IMR-90 (cell line): Measurements from ENCODE around the gene NOD1. TPM values are rescaled to one million over a fixed set of nuclear protein-coding genes. Genes with fewer than 3 reads are reported as not detected.

ENCODE experiments used
- ATAC-seq: fragments of 200-7000 bp; cut with Tn5 transposase; 2 replicates; pipeline ENCODE4 v1.9.1; 2020; ENCODE audit warnings: low read depth, mild to moderate bottlenecking, moderate library complexity
- BruUV-seq: library from RNA; stranded (reverse); fragments of 400-500 nt; replicated peaks from 2 replicates; lab custom pipeline; 2021; lab: Mats Ljungman, UMichigan
- CTCF ChIA-PET: fragments of 300-600 bp; formaldehyde crosslinking; extraction: SDS; loops from one replicate; lab custom pipeline; 2021; ENCODE audit warnings: antibody characterized with exemption; lab: Yijun Ruan, JAX
- POLR2A ChIA-PET: fragments of 300-600 bp; sonication (Branson Sonifier 250); formaldehyde crosslinking; loops from one replicate; lab custom pipeline; 2022; ENCODE audit warnings: antibody characterized with exemption; ENCODE audit not compliant: unreplicated experiment; lab: Charles Lee
- DNase-seq: peaks from one replicate; pipeline ENCODE4 v3.0.0; 2013
- H2AFZ ChIP-seq: replicated peaks from 2 replicates; pipeline ENCODE3; 2013; ENCODE audit warnings: low read length, mild to moderate bottlenecking; ENCODE audit not compliant: poor library complexity
- H2AK5ac ChIP-seq: 2 replicates; pipeline ENCODE4 v1.6.1; 2013; ENCODE audit warnings: low read depth, low read length, inconsistent platforms
- H2AK9ac ChIP-seq: replicated peaks from 2 replicates; pipeline ENCODE3; 2013; ENCODE audit warnings: mild to moderate bottlenecking, low read depth, low read length, moderate library complexity; ENCODE audit not compliant: poor library complexity
- H2BK120ac ChIP-seq: 2 replicates; pipeline ENCODE4 v1.6.1; 2013; ENCODE audit warnings: low read depth, low read length, inconsistent platforms
- H2BK15ac ChIP-seq: 3 replicates; pipeline ENCODE4 v1.6.1; 2013; ENCODE audit warnings: low read depth, low read length, inconsistent platforms
- H2BK20ac ChIP-seq: 2 replicates; pipeline ENCODE4 v1.6.1; 2013; ENCODE audit warnings: low read depth, mild to moderate bottlenecking, inconsistent platforms, low read length, moderate library complexity
- H2BK5ac ChIP-seq: 2 replicates; pipeline ENCODE4 v1.6.1; 2013; ENCODE audit warnings: mild to moderate bottlenecking, low read depth, low read length, inconsistent platforms; ENCODE audit not compliant: poor library complexity, severe bottlenecking
- H3K14ac ChIP-seq: replicated peaks from 2 replicates; pipeline ENCODE4 v1.6.1; 2013; ENCODE audit warnings: low read depth, low read length, inconsistent platforms
- H3K18ac ChIP-seq: 2 replicates; pipeline ENCODE4 v1.6.1; 2013; ENCODE audit warnings: low read depth, low read length, control low read depth
- H3K23ac ChIP-seq: 2 replicates; pipeline ENCODE4 v1.6.1; 2013; ENCODE audit warnings: low read depth, low read length, inconsistent platforms
- H3K27ac ChIP-seq: 2 replicates; pipeline ENCODE4 v1.5.1; 2013; ENCODE audit warnings: mild to moderate bottlenecking, control low read depth, low read length; ENCODE audit not compliant: insufficient read depth
- H3K27me3 ChIP-seq: 2 replicates; pipeline ENCODE4 v1.6.1; 2013; ENCODE audit warnings: low read length; ENCODE audit not compliant: control insufficient read depth, insufficient read depth
- H3K36me3 ChIP-seq: 2 replicates; pipeline ENCODE4 v1.6.1; 2013; ENCODE audit warnings: low read length, mixed read lengths; ENCODE audit not compliant: control insufficient read depth, insufficient read depth
- H3K4ac ChIP-seq: 2 replicates; pipeline ENCODE4 v1.6.1; 2013; ENCODE audit warnings: low read depth, low read length, inconsistent platforms
- H3K4me1 ChIP-seq: 2 replicates; pipeline ENCODE4 v1.6.1; 2013; ENCODE audit warnings: low read length, mixed read lengths; ENCODE audit not compliant: control insufficient read depth, insufficient read depth
- H3K4me2 ChIP-seq: 2 replicates; pipeline ENCODE4 v1.6.1; 2013; ENCODE audit warnings: low read depth, mild to moderate bottlenecking, control low read depth, low read length, moderate library complexity
- H3K4me3 ChIP-seq: 2 replicates; pipeline ENCODE4 v1.5.1; 2013; ENCODE audit warnings: low read depth, mild to moderate bottlenecking, control low read depth, low read length, moderate library complexity; ENCODE audit not compliant: insufficient read depth
- H3K56ac ChIP-seq: 2 replicates; pipeline ENCODE4 v1.6.1; 2013; ENCODE audit warnings: low read length, inconsistent platforms; ENCODE audit not compliant: insufficient read depth; ENCODE audit errors: extremely low read depth
- H3K79me1 ChIP-seq, 2 experiments: 2 replicates each; pipeline ENCODE4 v1.6.1; 2013; ENCODE audit warnings: low read length in 2 of 2, inconsistent platforms in 1 of 2, low read depth in 1 of 2
- H3K9ac ChIP-seq: 2 replicates; pipeline ENCODE4 v1.6.1; 2013; ENCODE audit warnings: low read depth, low read length, control low read depth
- H3K9me1 ChIP-seq: 2 replicates; pipeline ENCODE4 v1.6.1; 2013; ENCODE audit warnings: low read length, inconsistent platforms; ENCODE audit not compliant: insufficient read depth
- H3K9me3 ChIP-seq: 2 replicates; pipeline ENCODE4 v1.6.1; 2013; ENCODE audit warnings: low read length; ENCODE audit not compliant: control insufficient read depth, insufficient read depth
- H4K20me1 ChIP-seq: 2 replicates; pipeline ENCODE4 v1.6.1; 2013; ENCODE audit warnings: low read length, inconsistent platforms; ENCODE audit not compliant: insufficient read depth
- H4K5ac ChIP-seq: 2 replicates; pipeline ENCODE4 v1.6.1; 2013; ENCODE audit warnings: mild to moderate bottlenecking, low read depth, low read length, control low read depth
- H4K8ac ChIP-seq, 2 experiments: 2 replicates each; pipeline ENCODE4 v1.6.1; 2013; ENCODE audit warnings: low read depth in 2 of 2, low read length in 2 of 2, control low read depth in 1 of 2, inconsistent platforms in 1 of 2
- H4K91ac ChIP-seq: 2 replicates; pipeline ENCODE4 v1.6.1; 2013; ENCODE audit warnings: low read depth, low read length, inconsistent platforms; ENCODE audit not compliant: insufficient read depth
- BHLHE40 ChIP-seq: fragments of 150-350 bp; IDR thresholded peaks from 2 replicates; pipeline ENCODE4 v1.6.1; 2016; ENCODE audit warnings: mild to moderate bottlenecking, low read depth, low read length
- CHD1 ChIP-seq: IDR thresholded peaks from 2 replicates; pipeline ENCODE4 v1.6.1; 2012; ENCODE audit warnings: low read depth, low read length, improper control_type of control experiment
- NFE2L2 ChIP-seq: fragments of 150-350 bp; IDR thresholded peaks from 2 replicates; pipeline ENCODE4 v1.6.1; 2016; ENCODE audit warnings: low read depth, mild to moderate bottlenecking, low read length
- SMC3 ChIP-seq: fragments of 150-350 bp; IDR thresholded peaks from 2 replicates; pipeline ENCODE4 v1.6.1; 2016; ENCODE audit warnings: low read depth, mild to moderate bottlenecking, antibody characterized with exemption, low read length, moderate library complexity
- USF2 ChIP-seq: fragments of 150-350 bp; IDR thresholded peaks from 2 replicates; pipeline ENCODE4 v1.6.1; 2017; ENCODE audit warnings: mild to moderate bottlenecking, antibody characterized with exemption, low read length, low read depth
- WGBS, 2 experiments: methylation state at CpG; one replicate each; pipeline versions ENCODE4 v1.1.5 to v1.1.7; 2013; ENCODE audit warnings: missing lambda C conversion rate in 2 of 2; ENCODE audit not compliant: insufficient read length in 1 of 2; ENCODE audit errors: extremely low coverage in 2 of 2; 5-methylcytosine and 5-hydroxymethylcytosine counted together
- dilution Hi-C: fragments of 300-500 bp; cut with HindIII; formaldehyde crosslinking; loops from one replicate; pipeline ENCODE4 v1.14.3; 2018; ENCODE audit warnings: low sequenced_read_pairs; ENCODE audit not compliant: unreplicated experiment
- in situ Hi-C: fragments of 300-500 bp; cut with MboI; formaldehyde crosslinking; loops from 3 replicates; pipeline ENCODE4 v1.14.3; 2019; ENCODE audit warnings: low sequenced_read_pairs, inconsistent platforms, mixed read lengths
- intact Hi-C: fragments of 100-400 bp; cut with micrococcal nuclease; formaldehyde crosslinking; loops from 2 replicates; pipeline ENCODE4 v1.10.0; 2022
- polyA plus RNA-seq, 3 experiments: library from polyadenylated mRNA; depleted of rRNA; stranded (reverse); fragments of >200 nt; gene quantifications; 2 replicates each; pipeline ENCODE4 v1.2.3, GENCODE V29; 2012; ENCODE audit warnings: low replicate concordance in 1 of 3
- total RNA-seq: library from RNA; depleted of rRNA; stranded (reverse); fragments of >200 nt; gene quantifications from 2 replicates; pipeline ENCODE4 v1.2.3, GENCODE V29; 2012
- TF ChIP-seq, protein P1 (sequence below): fragments of 150-350 bp; IDR thresholded peaks from 2 replicates; pipeline ENCODE4 v1.6.1; 2016; ENCODE audit warnings: low read depth, mild to moderate bottlenecking, low read length, moderate library complexity, borderline replicate concordance

The NOD1 gene
- total and polyA plus RNA-seq, 2 of the 4 experiments (the other 2 are of a cell fraction): 1.8 to 3.0 TPM

GRCh38 chr7:30430777-30431176, 47.8 kb downstream of the NOD1 start:
- no TSS peak for BruUV-seq
- Histone ChIP-seq H3K27ac (no peak overlapping the region), H3K9ac (no peak overlapping the region), H3K23ac (no peak overlapping the region), H3K36me3 (peaks cover 12% of the 10 kb centered on the region), H3K79me1 (no peaks in the 10 kb centered on the region), H3K9me3 (no peaks in the 10 kb centered on the region), H3K27me3 (no peaks in the 10 kb centered on the region), H3K4ac (no peak overlapping the region), H3K4me3 (no peak overlapping the region), H4K5ac (no peak overlapping the region), H3K56ac (no peak overlapping the region), H2AK5ac (no peak overlapping the region), H2BK20ac (no peak overlapping the region), H2BK5ac (no peak overlapping the region), H3K14ac (no peak overlapping the region), H3K4me1 (peaks cover 7% of the 10 kb centered on the region; the same call in 1 of the 2 replicates), H2AK9ac (no peak overlapping the region), H4K8ac (no peak overlapping the region), H3K18ac (no peak overlapping the region), H2BK120ac (no peak overlapping the region), H2AFZ (no peak overlapping the region), H2BK15ac (no peak overlapping the region), H3K4me2 (no peak overlapping the region), H4K91ac (no peak overlapping the region), H4K20me1 (no peaks in the 10 kb centered on the region), H3K9me1 (no peaks in the 10 kb centered on the region; the same call in 1 of the 2 replicates)
- DNase-seq (no peak), ATAC-seq (no peak)
- CTCF ChIA-PET: interaction anchor here (0.6 to 1.1 kb wide), 2 partner anchors 29 to 320 kb away, joined by 3 read pairs; no protein-coding TSS in a partner anchor
- in situ Hi-C loops (no loop called here), dilution Hi-C loops (no loop called here), intact Hi-C loops (no loop called here)
- TF ChIP-seq CHD1 (no peak), NFE2L2 (no peak), BHLHE40 (no peak), SMC3 (no peak), USF2 (no peak)
- TF ChIP-seq, protein P1, sequence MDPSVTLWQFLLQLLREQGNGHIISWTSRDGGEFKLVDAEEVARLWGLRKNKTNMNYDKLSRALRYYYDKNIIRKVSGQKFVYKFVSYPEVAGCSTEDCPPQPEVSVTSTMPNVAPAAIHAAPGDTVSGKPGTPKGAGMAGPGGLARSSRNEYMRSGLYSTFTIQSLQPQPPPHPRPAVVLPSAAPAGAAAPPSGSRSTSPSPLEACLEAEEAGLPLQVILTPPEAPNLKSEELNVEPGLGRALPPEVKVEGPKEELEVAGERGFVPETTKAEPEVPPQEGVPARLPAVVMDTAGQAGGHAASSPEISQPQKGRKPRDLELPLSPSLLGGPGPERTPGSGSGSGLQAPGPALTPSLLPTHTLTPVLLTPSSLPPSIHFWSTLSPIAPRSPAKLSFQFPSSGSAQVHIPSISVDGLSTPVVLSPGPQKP: no peak
- WGBS, 2 experiments: no CpG with 5 or more reads among the region's 1 CpG
- POLR2A ChIA-PET: no interaction called here
